ENCODE data around the gene SSRP1.
"Not testable (repeated sequence)": the region's sequence is repeated elsewhere in the genome, so short reads cannot be mapped to it uniquely, and the experiment has no call there.

SSRP1 gene, protein sequence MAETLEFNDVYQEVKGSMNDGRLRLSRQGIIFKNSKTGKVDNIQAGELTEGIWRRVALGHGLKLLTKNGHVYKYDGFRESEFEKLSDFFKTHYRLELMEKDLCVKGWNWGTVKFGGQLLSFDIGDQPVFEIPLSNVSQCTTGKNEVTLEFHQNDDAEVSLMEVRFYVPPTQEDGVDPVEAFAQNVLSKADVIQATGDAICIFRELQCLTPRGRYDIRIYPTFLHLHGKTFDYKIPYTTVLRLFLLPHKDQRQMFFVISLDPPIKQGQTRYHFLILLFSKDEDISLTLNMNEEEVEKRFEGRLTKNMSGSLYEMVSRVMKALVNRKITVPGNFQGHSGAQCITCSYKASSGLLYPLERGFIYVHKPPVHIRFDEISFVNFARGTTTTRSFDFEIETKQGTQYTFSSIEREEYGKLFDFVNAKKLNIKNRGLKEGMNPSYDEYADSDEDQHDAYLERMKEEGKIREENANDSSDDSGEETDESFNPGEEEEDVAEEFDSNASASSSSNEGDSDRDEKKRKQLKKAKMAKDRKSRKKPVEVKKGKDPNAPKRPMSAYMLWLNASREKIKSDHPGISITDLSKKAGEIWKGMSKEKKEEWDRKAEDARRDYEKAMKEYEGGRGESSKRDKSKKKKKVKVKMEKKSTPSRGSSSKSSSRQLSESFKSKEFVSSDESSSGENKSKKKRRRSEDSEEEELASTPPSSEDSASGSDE

DNA sequence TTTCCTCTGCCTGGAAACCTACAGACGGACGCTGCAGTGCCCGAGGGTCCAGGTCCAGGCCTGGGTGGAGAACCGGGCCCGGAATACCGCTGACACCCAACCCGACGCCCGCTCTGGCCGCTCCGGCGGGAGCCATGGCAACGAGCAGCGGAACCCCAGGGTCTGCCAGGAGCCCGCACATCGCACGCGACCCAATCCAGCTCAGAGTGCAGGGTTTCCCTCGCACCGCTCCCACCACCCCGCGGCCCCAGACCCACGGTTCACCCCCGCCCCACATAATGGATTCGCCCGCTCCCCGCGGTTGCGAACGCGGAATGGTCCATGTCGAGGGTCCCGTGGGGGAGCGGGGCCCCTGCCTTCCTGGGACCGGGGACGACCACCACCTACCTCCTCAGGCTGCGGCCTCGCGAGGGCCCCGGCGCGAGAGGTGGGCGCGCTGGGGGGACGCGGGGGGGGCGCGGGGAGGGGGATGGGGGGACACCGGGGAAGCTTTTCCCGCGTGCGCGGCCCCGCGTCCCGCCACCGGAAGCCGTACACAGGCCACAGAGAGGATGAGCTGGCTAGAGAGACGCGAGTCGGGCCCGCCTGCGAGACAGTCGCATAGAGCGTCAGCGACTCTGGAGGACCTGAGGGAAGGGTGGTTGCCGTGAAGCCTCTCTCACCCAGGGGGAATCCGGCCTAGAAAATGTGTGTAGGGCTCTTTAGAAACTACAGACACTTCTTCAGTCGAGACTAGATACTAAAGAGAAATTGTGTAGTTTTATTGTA lies at the start of gene SSRP1:
SSRP1 (minus strand) TSS at position 550 of the 768 bp plus-strand sequence. CDS start 771 bp downstream, outside the sequence.
- peak; percentile 87 for DNase-seq

DNA sequence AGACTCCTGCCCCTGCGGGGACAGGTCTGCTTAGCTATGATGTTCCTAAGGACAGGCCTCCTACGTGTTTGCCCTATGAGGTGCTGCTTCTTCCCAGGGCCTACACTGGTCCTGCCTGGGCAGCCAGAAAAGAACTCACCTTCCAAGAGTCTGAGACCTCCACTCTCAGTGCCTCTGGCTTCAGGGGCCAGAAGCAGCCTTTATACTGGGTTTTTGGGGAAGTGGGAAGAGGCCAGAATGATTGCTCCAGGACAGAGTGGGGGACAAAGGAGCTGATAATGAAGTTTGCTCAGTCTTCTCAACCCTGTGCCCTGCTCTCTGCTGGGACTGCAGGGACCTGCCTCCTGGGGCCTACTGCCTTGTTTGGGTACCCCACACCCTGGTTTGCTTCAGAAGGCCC lies 45.3 kb upstream of the SSRP1 start, which contains the start of gene PRG3:
PRG3 (minus strand) TSS at position 176 of the 400 bp plus-strand sequence. CDS start 442 bp downstream, outside the sequence.
- no peak for DNase-seq

DNA sequence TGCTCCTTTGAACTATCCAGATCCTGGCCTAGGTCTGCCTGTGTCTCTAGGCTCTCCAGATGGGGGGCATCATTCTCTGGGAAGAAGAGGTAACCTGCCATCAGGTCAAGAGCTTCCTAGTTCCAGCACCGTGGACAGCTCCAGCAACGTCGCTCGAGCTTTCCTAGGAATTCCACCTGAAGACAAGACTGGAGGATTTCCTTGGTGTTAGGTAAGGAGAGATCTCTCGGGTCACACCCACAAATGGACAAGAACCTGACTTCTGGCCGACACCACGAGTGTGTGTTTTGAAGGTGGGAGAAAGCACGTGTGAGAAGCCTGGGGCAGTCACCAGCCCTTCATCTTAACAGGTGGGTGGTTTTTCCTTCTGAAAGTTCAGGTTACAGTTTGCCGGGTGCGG lies 44.0 kb upstream of the SSRP1 start:
- DNase-seq, result no peak

DNA sequence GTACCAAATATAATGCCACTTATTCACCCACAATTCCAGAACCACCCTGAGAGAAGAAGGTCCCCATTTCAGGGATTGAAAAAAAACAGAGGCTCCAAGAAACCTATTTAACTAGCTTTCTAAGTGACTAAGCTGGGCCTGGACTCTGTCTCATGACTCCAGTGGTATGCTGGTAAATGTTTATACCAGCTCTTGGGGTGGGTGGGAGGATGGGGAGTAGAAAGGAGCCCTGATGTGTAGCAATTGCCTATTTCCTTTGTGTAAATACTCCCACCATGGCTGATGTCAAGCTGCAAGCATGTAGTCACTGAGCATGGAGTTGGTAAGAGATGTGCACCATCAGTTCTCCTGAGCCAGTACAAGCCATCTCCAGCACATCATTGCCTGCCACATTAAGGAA lies 42.5 kb upstream of the SSRP1 start:
- no peak for DNase-seq

DNA sequence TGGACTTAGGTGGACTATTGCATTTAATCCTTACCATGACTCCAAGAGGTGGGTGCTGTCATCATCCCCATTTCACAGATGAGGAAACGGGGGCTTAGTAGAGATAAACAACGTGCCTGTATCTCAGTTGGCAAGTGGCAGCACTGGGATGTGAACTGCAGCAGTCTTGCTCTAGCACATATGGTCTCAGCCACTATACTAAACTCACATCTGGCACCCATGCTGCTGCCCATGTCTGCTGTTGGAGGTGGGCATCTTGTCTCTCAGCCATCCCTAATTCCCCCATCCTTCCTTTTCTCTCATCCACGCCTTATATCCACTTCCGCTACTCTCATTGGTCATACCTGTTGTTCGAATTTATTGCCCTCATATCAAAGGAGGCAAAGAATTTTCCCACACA lies 41.4 kb upstream of the SSRP1 start:
- DNase-seq, result no peak

DNA sequence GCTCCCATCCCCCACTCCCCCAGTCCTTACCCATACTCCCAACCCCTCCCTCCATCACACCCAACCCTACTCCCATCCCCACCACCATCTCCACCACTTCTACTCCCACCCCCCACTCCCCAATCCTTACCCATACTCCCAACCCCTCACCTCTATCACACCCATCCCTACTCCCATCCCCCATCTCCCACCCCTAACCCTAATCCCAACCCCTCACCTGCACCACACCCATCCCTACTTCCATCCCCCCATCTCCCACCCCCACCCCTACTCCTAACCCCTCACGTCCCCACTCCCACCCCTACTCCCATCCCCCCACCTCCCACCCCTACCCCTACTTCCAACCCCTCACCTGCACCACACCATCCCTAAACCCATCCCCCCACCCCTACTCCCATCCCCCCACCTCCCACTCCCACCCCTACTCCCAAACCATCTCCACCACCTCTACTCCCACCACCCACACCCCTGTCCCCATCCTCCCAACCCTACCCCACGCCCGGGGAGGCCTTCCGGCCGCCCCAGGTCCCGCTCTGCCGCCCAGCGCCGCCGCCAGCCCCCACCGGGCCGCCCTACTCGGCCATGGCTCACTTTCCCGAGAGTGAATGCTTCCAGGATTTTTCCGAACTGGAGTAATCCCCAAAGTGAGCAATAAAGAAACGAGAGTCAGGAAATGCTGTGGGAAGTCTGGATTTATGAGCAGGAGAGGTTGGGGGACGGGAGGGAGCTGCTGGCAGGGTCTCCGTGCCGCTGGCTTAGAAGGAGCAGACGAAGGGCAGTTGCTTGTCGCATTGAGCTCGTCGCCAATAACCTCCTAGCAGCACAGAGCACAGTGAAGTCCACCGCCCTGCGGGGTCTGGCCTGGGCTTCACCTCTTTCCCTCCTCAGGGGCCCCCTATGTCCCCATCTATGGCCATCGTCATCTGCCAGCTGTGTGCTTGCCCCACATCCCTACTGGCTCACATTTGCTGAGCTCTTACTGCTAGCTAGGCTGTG lies 40.7 kb upstream of the SSRP1 start:
- no peak for DNase-seq

DNA sequence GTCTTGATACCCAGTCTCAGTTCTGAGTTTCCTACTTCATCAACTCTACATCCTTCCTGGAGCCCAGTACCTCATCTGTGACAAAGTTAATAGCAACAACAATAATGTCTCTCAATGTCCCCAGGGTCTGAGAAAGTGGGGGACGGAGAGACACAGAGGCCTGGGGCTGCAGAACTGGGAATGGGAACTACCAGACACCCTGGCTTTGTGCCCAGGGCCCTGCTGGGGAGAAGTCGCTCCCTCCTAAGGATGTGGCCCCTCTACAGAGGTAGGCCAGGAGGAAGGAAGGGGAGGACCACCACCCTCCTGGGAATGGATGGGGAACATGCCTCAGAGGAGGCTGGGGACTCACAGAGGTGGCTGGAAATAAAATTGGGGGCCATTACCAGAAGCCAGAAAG lies 39.8 kb upstream of the SSRP1 start:
- DNase-seq, result no peak

DNA sequence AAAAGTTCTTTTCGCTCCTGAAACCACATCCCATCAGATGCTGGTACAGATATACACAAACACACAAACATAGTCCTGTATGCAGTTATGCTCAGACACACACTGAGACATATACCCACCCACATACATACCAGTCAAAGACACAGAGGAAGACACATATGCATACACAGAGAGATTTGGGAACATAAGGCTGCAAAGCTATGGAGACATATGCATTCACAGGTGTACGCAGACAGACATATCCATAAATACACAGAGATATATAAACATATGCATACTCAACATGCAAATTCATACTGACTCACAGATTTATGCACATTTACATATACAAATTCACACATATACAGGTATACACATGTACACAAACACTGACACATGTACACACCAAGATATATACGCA lies 39.3 kb upstream of the SSRP1 start:
- no peak for DNase-seq

DNA sequence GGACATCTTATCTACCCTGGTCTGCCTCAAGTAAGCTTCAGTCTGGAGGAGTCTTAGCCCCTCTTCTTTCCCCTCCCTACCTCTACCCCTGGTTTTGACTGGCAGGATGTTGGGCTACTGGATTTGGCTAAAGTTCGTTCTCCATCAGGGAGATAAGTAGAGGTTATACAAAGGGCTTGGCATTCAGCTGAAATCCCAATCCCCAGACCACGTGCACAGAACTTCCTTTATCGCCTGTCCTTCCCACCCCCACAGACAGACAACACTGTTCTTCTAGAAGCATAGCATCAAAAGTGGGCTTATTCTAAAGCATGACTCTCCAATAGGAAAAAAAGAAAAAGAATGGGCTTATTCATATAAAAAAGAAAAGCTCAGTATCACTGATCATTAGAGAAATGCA lies 37.5 kb upstream of the SSRP1 start:
- no peak for DNase-seq

DNA sequence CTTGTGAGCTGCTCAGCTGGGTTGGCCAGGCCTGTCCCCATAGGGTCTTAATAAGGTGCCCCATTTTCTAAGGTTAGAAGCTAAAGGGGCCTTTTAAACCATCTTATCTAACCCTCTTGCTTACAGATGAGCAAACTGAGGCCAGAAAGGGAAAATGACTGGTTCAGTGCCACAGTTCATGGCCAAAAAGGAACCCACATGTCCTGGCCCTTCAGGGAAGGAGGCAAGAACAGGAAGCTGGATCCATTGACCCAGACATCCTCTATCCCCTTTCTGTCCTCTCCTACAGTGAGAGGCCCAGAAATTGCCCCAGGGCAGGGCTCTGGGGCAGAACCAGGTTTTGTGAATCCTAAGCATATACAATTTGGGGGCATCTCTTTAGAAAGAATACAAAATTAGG lies 35.2 kb upstream of the SSRP1 start:
- DNase-seq, result no peak

DNA sequence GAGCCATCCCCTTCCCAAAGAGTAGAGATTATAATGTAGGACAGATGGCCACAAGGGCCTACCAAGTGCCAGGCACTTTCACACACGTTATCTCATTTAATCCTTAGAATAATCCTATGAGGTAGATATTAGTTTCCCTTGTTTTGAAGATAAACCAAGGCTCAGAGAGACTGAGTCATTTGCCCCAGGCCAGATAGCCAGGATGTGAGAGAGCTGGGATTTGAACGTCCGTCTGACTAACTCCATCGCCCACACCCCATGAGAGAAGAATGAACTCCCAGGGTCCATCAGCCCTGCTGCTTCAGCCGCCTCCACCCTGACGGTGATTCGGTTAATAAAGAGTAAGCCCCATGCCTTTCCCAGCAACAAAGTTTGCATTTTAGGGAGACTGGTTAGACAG lies 34.6 kb upstream of the SSRP1 start:
- DNase-seq, result no peak

DNA sequence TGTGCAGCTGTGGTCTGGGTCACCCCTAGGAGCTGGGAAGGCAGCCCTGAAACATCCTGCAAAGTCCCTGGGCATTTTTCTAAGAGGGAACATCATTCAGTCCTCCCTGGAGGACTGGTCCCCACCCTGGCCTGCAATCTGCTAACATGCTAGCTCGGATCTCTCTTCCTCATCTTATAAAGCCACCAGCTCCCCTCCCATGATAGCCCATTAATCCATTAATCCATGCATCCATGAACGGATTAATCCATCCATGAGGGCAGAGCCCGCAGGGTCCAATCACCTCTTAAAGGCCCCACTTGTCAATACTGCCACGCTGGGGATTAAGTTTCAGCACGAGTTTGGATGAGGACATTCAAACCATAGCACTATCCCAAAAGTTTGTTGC lies 33.1 kb upstream of the SSRP1 start:
- DNase-seq, result no peak

DNA sequence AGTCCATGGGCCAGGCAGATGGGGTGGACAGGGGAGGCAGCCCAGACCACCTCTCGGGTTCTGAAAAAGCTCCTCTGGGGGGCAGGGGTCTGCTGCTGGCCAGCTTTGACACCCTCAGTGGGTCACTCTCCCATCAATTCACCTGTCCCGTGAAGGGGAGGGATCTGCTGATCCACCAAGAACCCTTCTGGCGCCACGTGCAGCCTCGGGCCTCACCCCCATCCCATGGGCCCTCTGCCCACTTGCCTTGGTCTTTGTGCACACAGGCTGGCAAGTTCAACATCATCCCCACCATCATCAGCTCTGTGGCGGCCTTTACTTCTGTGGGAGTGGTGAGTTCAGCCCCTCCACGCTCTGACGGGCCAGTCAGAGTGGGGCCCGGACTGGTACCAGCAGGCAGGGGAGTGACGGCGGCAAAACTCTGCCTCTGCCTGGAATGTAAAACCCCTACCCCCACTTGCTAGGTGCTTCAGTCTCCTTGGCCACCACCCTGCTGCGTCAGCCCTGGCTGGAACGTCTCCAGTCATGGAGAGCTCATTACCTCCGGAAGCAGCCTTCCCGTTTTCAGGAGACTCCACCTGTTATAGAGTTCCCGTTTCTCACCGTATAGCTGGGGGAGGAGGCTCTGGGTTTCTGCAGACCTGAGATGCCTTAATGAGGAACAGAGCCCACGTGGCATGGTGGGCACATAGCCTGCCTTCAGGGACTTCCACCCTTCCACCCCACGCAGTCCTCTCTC lies 32.6 kb upstream of the SSRP1 start:
- DNase-seq, result peak; percentile 40

DNA sequence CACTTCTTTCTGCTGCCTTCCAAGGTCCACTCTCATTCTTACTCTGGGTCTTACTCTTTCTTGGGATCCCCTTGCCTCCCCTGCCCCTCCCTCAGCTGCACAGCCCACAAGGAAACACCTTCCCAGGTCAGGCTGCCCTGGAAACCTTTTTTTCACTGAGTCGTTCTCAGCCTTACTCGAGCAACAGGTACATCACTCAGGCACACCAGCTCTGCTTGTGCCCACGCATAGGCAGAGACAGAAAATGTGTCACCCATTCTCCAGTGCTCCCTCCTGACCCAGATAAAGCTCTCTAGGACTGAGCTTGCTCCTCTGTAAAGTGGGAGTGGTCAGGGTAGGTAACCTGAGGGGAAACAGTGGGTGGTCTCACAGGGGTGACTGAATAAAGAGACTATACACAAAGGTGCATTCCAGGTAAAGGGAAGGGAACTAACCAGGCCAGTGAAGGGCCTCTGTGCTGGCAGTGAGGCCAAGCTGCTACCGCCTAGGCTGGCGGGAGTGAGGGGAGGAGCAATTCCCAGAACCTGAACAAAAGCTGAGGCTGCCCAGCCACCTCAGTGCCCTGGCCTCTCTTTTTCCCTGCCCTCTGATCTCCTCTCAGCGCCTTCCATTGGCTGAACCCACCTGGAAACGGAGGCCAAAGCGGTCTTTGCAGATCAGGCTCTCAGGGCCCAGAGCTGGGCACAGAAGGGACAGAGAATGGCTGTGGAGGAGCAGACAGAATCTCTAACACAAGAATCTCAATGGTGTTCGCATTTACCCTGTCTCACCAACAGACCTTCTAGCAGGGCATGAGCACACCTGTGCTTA lies 29.4 kb upstream of the SSRP1 start:
- DNase-seq, result no peak

DNA sequence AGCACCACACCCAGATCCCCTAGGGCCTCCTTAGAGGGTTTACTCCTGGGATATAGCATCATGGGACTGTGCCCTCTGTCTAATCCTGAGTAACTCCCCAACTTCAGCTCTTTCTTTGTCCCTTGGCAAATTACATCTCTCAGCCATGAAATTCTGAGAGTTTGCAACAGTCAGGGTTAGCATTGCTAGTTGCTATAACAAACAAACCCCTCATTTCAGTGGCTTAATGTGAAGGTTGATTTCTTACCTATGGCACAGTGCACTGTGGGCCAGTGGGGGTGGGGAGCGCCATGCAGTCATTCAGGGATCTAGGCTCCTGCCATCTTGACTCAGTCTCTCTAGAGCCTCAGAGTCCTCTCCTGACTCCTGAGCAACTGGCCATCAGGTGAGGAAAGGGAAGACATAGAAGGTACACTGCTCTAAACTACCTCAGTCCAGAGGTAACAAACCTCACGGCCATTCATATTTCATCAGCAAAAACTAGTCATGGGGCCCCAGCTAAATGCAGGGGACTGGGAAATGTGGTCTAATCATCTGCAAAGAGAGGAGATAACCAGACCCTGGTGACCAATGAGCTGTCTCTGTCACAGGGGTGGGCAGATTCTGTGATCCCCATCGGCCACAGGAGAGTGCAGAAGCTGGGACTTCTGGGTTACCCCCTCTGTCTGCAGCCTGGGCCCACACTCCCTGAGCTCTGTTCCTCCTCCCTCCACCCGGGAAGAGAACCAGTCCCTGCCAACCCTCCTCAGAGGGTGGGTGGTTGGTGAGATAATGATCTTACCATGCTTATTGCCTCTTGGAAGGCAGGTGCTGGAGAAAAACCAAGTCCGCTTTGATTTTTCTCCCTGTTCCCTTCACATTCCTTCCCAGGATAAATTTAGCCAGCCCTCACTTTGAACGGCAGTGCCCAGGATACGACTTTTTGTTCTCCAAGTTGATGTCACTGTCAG lies 27.7 kb upstream of the SSRP1 start:
- no peak for DNase-seq

DNA sequence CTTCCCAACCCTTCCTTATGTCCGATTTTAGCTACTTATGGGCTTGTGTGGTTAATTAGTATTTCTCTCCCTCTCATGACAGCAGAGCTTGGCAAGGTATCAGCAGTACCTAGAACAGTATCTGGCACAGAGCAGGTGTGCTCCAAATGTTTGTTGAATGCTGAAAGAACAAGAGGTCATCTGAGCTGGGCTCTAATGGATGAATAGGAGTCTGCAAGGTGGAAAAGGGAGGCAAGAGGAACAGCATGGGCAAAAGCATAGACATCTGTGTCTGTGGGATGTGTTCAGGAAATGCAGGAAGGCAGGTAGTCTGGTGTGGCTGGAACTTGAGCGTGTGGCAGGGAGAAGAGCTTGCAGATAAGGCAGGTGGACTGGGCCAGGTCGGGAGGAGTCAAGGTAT lies 26.2 kb upstream of the SSRP1 start:
- DNase-seq, result no peak

DNA sequence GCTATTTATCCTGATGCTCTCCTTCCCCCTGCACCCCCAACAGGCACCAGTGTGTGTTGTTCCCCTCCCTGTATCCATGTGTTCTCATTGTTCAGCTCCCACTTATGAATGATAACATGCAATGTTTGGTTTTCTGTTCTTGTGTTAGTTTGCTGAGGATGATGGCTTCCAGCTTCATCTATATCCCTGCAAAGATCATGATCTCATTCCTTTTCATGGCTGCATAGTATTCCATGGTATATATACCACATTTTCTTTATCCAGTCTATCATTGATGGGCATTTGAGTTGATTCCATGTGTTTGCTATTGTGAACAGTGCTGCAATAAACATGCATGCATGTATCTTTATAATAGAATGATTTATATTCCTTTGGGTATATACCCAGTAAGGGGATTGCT lies 25.7 kb upstream of the SSRP1 start:
- DNase-seq, result not testable (repeated sequence)

DNA sequence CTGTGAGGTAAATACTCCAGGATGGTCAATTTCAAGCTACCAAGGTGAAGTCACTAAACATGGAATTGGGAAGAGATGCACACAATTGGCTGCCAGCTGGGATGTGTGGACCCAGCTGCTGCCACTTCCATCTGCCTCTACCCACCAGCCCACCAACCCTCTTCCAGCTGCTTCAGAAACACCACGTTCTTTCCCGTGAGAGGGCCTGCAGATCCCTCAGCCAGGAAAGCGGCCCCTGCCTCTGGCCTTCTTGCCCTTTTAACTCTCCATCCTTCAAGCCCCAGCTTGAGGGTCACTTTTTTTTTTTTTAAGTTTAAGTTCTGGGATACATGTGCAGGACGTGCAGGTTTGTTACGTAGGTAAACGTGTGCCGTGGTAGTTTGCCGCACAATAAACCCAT lies 25.3 kb upstream of the SSRP1 start:
- DNase-seq, result no peak

DNA sequence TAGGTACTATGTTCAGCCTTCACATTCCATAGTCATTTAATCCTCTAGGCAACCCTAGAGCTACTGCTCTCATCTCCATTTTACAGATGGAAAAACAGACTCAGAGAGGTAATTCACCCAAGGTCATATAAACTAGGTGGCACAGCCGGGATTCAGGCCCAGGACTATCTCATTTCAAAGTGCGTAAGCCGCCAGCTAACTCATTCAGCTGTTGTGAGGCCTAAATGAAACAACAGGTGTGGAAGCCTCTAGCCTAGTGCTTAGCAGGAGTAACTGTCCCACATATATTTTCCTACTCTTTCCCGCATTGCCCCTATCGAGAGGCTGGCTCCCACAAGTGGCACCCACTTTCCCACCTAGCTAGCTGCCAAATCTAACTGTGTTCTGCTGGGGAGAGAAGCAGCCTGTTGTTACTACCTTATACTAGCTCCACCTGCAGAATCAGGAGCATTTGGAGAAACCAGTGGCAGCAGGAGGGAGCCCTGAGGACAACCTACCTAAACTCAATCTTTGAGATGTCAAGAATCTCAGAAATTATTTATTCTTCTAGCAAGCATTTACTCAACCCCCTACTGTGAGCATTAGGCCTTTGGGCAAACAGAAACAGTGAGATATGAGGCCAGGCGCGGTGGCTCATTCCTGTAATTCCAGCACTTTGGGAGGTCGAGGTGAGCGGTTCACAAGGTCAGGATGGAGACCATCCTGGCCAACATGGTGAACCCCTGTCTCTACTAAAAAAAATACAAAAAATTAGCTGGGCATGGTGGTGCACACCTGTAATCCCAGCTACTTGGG lies 24.4 kb upstream of the SSRP1 start:
- DNase-seq, result no peak
